ENCODE results near the gene PTPRU. TPM values are rescaled to one million over a fixed set of nuclear protein-coding genes. Genes with fewer than 3 reads are reported as not detected.

Gene PTPRU
- total RNA-seq, 1 donor from 2014 or later: 37.3 TPM

DNA sequence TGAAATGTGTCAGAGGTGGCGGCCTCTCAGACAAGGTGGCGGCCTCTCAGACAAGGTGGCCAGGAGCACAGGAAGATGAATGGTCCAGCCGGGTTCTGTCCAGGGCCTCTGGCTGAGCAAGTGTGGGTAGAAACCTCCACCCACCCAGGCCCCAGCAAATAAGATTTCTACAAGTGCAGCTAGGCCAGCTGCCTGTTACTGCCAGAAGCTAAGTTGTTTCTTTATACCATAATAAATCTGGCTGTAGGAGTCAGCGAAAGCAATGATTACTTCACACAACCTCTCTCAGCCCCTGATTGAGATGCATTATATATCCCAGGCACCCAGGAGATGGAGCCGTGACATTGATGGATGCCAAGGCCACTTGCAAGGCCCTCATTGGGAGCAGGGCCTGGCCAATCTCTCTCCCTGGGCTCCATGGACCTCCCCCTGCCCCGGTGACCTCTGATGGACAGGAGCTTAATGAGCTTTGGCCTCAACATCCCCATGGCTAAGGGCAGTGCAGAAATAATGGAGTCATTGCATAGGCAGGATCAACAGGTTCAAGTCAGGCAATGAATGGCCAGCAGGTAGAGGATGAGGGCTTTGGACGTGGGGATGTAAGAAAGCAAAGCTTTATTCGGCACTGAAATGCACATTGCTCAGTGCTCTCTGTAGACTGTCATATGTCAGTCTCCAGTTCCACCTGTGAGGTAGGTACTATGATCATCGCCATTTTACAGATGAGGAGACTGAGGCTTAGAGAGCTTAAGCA lies 92.9 kb downstream of the PTPRU start:
- Histone ChIP-seq H3K36me3 (peaks cover 0 to 7% of the 10 kb centered on the region in 2 donors), H3K4me3 (no peak overlapping the region), H3K4me1 (no peaks in the 10 kb centered on the region), H3K27me3 (no peaks in the 10 kb centered on the region), H3K9me3 (no peaks in the 10 kb centered on the region), H3K27ac (no peak overlapping the region)
- intact Hi-C loops (cut with DNase I): no loop called here
- TF ChIP-seq, protein P1, sequence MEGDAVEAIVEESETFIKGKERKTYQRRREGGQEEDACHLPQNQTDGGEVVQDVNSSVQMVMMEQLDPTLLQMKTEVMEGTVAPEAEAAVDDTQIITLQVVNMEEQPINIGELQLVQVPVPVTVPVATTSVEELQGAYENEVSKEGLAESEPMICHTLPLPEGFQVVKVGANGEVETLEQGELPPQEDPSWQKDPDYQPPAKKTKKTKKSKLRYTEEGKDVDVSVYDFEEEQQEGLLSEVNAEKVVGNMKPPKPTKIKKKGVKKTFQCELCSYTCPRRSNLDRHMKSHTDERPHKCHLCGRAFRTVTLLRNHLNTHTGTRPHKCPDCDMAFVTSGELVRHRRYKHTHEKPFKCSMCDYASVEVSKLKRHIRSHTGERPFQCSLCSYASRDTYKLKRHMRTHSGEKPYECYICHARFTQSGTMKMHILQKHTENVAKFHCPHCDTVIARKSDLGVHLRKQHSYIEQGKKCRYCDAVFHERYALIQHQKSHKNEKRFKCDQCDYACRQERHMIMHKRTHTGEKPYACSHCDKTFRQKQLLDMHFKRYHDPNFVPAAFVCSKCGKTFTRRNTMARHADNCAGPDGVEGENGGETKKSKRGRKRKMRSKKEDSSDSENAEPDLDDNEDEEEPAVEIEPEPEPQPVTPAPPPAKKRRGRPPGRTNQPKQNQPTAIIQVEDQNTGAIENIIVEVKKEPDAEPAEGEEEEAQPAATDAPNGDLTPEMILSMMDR (IDR thresholded peaks at IDR 0.05): no peak
- TF ChIP-seq POLR2AphosphoS5 (IDR thresholded peaks at IDR 0.05; ENCODE audit: insufficient read depth in 1 of 2, low read depth in 1 of 2) (no peak), POLR2A (IDR thresholded peaks at IDR 0.05) (no peak)
- no peak for DNase-seq (ENCODE audit: extremely low spot score in 2 of 2)

DNA sequence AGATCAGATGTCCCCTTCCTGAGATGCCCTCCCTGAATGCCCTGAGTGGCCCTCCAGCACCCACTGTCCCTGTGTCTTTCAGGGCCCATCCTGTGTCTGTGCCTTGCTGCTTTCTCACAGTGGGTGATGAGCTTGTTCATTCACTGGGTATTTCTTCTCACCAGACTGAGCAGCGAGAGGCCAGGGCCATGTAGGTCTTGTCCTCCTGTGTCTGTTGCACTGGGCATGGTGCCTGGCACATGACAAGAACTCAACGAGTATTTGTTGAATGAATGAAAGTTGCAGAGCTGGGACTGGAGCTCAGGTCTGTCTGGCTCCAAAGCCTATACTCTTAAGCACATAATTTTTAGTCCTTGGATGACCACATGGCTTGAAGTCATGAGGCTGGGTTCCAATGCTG lies 93.8 kb downstream of the PTPRU start:
- Histone ChIP-seq H3K27ac (no peak overlapping the region), H3K9me3 (no peaks in the 10 kb centered on the region), H3K4me1 (no peaks in the 10 kb centered on the region), H3K4me3 (no peak overlapping the region), H3K36me3 (peaks cover 0 to 7% of the 10 kb centered on the region in 2 donors), H3K27me3 (no peaks in the 10 kb centered on the region)
- DNase-seq (ENCODE audit: extremely low spot score in 2 of 2): no peak
- intact Hi-C loops (cut with DNase I): no loop called here
- TF ChIP-seq POLR2A (IDR thresholded peaks at IDR 0.05) (no peak), POLR2AphosphoS5 (IDR thresholded peaks at IDR 0.05; ENCODE audit: insufficient read depth in 1 of 2, low read depth in 1 of 2) (no peak)
- TF ChIP-seq, protein P1 (IDR thresholded peaks at IDR 0.05): no peak

DNA sequence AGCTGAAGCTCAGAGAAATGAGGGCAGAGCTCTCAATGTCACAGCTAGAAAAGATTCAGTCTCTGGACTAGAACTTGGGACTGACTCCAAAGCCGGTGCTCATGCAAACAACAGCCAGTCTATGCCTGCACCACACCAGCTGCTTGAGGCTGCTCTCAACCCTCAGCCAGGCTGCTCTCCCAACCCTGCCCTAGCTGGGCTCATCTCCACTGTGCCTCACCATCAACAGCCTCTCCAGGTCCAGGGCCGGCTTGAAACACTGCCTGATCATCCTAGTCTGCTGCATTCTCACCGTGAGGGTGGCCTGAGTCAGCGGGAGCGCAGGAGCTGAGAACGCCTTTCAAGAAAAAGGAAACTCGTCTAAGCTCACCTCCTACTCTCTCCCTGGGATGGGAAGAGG lies 94.5 kb downstream of the PTPRU start:
- intact Hi-C loops (cut with DNase I): no loop called here
- no peak for DNase-seq (ENCODE audit: extremely low spot score in 2 of 2)
- Histone ChIP-seq H3K27ac (no peak overlapping the region), H3K4me1 (no peaks in the 10 kb centered on the region), H3K9me3 (no peaks in the 10 kb centered on the region), H3K4me3 (no peak overlapping the region), H3K36me3 (peaks cover 0 to under 1% of the 10 kb centered on the region in 2 donors), H3K27me3 (no peaks in the 10 kb centered on the region)
- TF ChIP-seq POLR2AphosphoS5 (IDR thresholded peaks at IDR 0.05; ENCODE audit: insufficient read depth in 1 of 2, low read depth in 1 of 2): no peak
- no peak for TF ChIP-seq POLR2A (IDR thresholded peaks at IDR 0.05)
- TF ChIP-seq, protein P1 (IDR thresholded peaks at IDR 0.05): no peak

GRCh38 chr1:29331309-29331708 lies 95.0 kb downstream of the PTPRU start:
- Histone ChIP-seq H3K36me3 (no peaks in the 10 kb centered on the region), H3K27ac (no peak overlapping the region), H3K4me1 (no peaks in the 10 kb centered on the region), H3K9me3 (no peaks in the 10 kb centered on the region), H3K4me3 (no peak overlapping the region), H3K27me3 (no peaks in the 10 kb centered on the region)
- intact Hi-C loops (cut with DNase I): no loop called here
- no peak for DNase-seq (ENCODE audit: extremely low spot score in 2 of 2)
- no peak for TF ChIP-seq POLR2AphosphoS5 (IDR thresholded peaks at IDR 0.05; ENCODE audit: insufficient read depth in 1 of 2, low read depth in 1 of 2)
- TF ChIP-seq POLR2A (IDR thresholded peaks at IDR 0.05): no peak
- TF ChIP-seq, protein P1 (IDR thresholded peaks at IDR 0.05): no peak

DNA sequence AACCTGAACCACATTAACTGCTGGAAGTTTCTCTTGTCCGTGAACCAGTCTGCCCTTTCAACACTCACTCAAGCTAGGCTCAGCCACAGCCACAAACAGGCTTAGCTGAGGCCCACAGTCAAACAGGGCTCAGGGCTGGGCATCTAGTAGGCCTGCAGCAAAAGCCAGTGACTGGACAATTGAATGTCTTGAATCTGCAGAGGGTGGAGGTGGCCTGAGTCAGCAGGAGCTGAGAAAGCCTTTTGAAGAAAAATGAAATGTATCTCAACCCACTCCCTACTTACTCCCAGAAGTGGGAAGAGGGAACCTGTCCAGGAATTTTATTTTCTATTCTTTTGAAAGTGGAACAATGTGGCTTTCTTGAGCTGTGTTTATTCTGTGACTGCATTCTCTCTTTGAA lies 95.4 kb downstream of the PTPRU start:
- no peak for TF ChIP-seq POLR2AphosphoS5 (IDR thresholded peaks at IDR 0.05; ENCODE audit: insufficient read depth in 1 of 2, low read depth in 1 of 2)
- TF ChIP-seq, protein P1 (IDR thresholded peaks at IDR 0.05): no peak
- no peak for TF ChIP-seq POLR2A (IDR thresholded peaks at IDR 0.05)
- H3K4me3 ChIP-seq: no peak overlapping the region
- no peaks in the 10 kb centered on the region for H3K4me1 ChIP-seq
- H3K27me3 ChIP-seq: no peaks in the 10 kb centered on the region
- H3K9me3 ChIP-seq: no peaks in the 10 kb centered on the region
- intact Hi-C loops (cut with DNase I): no loop called here
- H3K36me3 ChIP-seq: no peaks in the 10 kb centered on the region
- H3K27ac ChIP-seq: no peak overlapping the region
- no peak for DNase-seq (ENCODE audit: extremely low spot score in 2 of 2)

All from vagina (tissue), 2 donors.